Hepatocyte (in vitro differentiated cells): ENCODE data around the gene CYP51A1. TPM values are rescaled to one million over a fixed set of nuclear protein-coding genes. Genes with fewer than 3 reads are reported as not detected.
A peak's percentile ranks its signal among the peaks of the same experiment; 100 is the strongest.

Experiments
- DNase-seq: peaks from one replicate; pipeline ENCODE4 v3.0.0-alpha.2; 2016; ENCODE audit warnings: low spot score
- H2AFZ ChIP-seq: fragments of 200-600 bp; sonication (generic); 2 replicates; pipeline ENCODE4 v1.6.0; 2016; ENCODE audit warnings: antibody characterized with exemption, mild to moderate bottlenecking
- H3K27ac ChIP-seq: fragments of 200-600 bp; sonication (generic); 2 replicates; pipeline ENCODE4 v1.5.1; 2016; ENCODE audit warnings: mild to moderate bottlenecking
- H3K27me3 ChIP-seq: fragments of 200-600 bp; sonication (generic); 2 replicates; pipeline ENCODE4 v1.6.1; 2016
- H3K36me3 ChIP-seq: fragments of 200-600 bp; sonication (generic); replicated peaks from 2 replicates; pipeline ENCODE4 v1.5.1; 2016; ENCODE audit warnings: low read depth; ENCODE audit not compliant: insufficient read depth
- H3K4me1 ChIP-seq: fragments of 200-600 bp; sonication (generic); 2 replicates; pipeline ENCODE4 v1.5.1; 2016; ENCODE audit warnings: mild to moderate bottlenecking, moderate library complexity; ENCODE audit not compliant: insufficient read depth
- H3K4me2 ChIP-seq: fragments of 200-600 bp; sonication (generic); 2 replicates; pipeline ENCODE4 v1.6.0; 2016
- H3K4me3 ChIP-seq: fragments of 200-600 bp; sonication (generic); 2 replicates; pipeline ENCODE4 v1.5.1; 2016; ENCODE audit warnings: mild to moderate bottlenecking
- H3K79me2 ChIP-seq: fragments of 200-600 bp; sonication (generic); 2 replicates; pipeline ENCODE4 v1.6.0; 2017; ENCODE audit warnings: mild to moderate bottlenecking
- H3K9me2 ChIP-seq: fragments of 200-600 bp; sonication (generic); replicated peaks from 2 replicates; pipeline ENCODE4 v1.6.0; 2017; ENCODE audit warnings: mild to moderate bottlenecking; ENCODE audit not compliant: insufficient read depth
- H3K9me3 ChIP-seq: fragments of 200-600 bp; sonication (generic); 2 replicates; pipeline ENCODE4 v1.5.1; 2016; ENCODE audit warnings: low read depth, mild to moderate bottlenecking
- H4K20me1 ChIP-seq: fragments of 200-600 bp; sonication (generic); 2 replicates; pipeline ENCODE4 v1.6.0; 2016; ENCODE audit warnings: mild to moderate bottlenecking; ENCODE audit not compliant: insufficient read depth, poor library complexity, severe bottlenecking
- EZH2 ChIP-seq: fragments of 200-600 bp; sonication (generic); IDR thresholded peaks from 2 replicates; pipeline ENCODE4 v1.6.1; 2016; ENCODE audit warnings: antibody characterized with exemption, mild to moderate bottlenecking, borderline replicate concordance
- EZH2phosphoT487 ChIP-seq: fragments of 200-600 bp; sonication (generic); IDR thresholded peaks from one replicate; pipeline ENCODE4 v1.6.1; 2018; ENCODE audit warnings: antibody characterized with exemption, mild to moderate bottlenecking, low read depth, moderate library complexity; ENCODE audit not compliant: unreplicated experiment, severe bottlenecking
- WGBS: methylation state at CpG from one replicate; pipeline ENCODE4 v1.1.6; 2016; ENCODE audit warnings: low lambda C conversion rate; ENCODE audit errors: missing lambda C conversion rate; 5-methylcytosine and 5-hydroxymethylcytosine counted together
- polyA plus RNA-seq: library from polyadenylated mRNA; unstranded; fragments of >200 nt; fragmentation: Nextera tagmentation; extraction: Ambion mirVana; gene quantifications from 2 replicates; pipeline ENCODE4 v1.2.1, GENCODE V29; 2016
- total RNA-seq: library from RNA; depleted of rRNA; stranded (reverse); fragments of >200 nt; gene quantifications from 2 replicates; pipeline ENCODE4 v1.2.3, GENCODE V29; 2014
- TF ChIP-seq, protein P1 (sequence below): fragments of 200-600 bp; sonication (generic); IDR thresholded peaks from 2 replicates; pipeline ENCODE4 v1.5.1; 2016; ENCODE audit warnings: antibody characterized with exemption, mild to moderate bottlenecking; ENCODE audit not compliant: poor library complexity

CYP51A1 gene
- total and polyA plus RNA-seq, 2 experiments from 2014 or later, result 200 to 414 TPM

- Histone ChIP-seq H3K4me3 (peak overlapping the region; percentile 70), H3K27ac (peak overlapping the region; percentile 99), H3K36me3 (no peaks in the 10 kb centered on the region), H3K79me2 (peaks cover 58% of the 10 kb centered on the region), H3K27me3 (no peaks in the 10 kb centered on the region), H4K20me1 (peaks cover 39% of the 10 kb centered on the region), H3K9me3 (no peaks in the 10 kb centered on the region), H3K4me1 (peaks cover 6% of the 10 kb centered on the region), H2AFZ (peak overlapping the region; percentile 77), H3K4me2 (peak overlapping the region; percentile 80), H3K9me2 (no peaks in the 10 kb centered on the region)
- no peak for DNase-seq
- TF ChIP-seq EZH2phosphoT487, result no peak
- TF ChIP-seq, protein P1, sequence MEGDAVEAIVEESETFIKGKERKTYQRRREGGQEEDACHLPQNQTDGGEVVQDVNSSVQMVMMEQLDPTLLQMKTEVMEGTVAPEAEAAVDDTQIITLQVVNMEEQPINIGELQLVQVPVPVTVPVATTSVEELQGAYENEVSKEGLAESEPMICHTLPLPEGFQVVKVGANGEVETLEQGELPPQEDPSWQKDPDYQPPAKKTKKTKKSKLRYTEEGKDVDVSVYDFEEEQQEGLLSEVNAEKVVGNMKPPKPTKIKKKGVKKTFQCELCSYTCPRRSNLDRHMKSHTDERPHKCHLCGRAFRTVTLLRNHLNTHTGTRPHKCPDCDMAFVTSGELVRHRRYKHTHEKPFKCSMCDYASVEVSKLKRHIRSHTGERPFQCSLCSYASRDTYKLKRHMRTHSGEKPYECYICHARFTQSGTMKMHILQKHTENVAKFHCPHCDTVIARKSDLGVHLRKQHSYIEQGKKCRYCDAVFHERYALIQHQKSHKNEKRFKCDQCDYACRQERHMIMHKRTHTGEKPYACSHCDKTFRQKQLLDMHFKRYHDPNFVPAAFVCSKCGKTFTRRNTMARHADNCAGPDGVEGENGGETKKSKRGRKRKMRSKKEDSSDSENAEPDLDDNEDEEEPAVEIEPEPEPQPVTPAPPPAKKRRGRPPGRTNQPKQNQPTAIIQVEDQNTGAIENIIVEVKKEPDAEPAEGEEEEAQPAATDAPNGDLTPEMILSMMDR, result no peak
- TF ChIP-seq EZH2, result no peak
- WGBS, result 14% methylated on average over 15 of the region's 15 CpGs
Observed at GRCh38 chr7:92133133-92133736, 1.0 kb downstream of the CYP51A1 start.

DNA sequence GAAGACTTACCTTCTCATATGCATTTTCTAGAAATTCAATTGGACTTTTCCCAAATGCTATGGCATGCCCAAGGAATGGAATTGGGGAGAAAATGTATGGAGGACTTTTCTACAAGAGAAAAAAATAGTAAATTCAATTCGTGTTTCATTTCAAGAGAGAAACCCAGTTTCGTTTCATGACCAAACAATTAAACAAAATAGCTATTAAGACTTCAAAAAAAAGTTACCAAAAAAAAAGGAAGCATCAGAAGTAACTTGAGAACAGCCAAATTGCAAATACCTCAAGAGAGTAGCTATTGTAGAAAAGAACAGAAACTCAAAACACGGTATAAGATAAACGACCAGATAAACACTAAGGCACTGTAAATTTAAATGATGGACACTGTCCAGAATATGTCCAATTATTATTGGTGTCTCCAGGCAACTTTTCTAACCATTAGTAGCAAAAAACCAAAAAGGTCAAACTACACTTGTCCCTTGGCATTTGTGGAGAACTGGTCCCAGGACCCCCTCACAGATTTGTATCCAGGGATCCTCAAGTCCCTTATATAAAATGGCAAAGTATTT lies 2.4 kb downstream of the CYP51A1 start:
- peaks cover 6% of the 10 kb centered on the region for H3K4me1 ChIP-seq
- H2AFZ ChIP-seq, result no peak overlapping the region
- no peaks in the 10 kb centered on the region for H3K27me3 ChIP-seq
- no peaks in the 10 kb centered on the region for H3K9me2 ChIP-seq
- no peaks in the 10 kb centered on the region for H3K36me3 ChIP-seq
- 46% methylated on average over 4 of the region's 4 CpGs for WGBS
- H3K27ac ChIP-seq, result no peak overlapping the region
- peaks cover 42% of the 10 kb centered on the region for H4K20me1 ChIP-seq
- H3K9me3 ChIP-seq, result no peaks in the 10 kb centered on the region
- H3K79me2 ChIP-seq, result peaks cover 71% of the 10 kb centered on the region
- TF ChIP-seq, protein P1, result no peak
- TF ChIP-seq EZH2phosphoT487, result no peak
- no peak for TF ChIP-seq EZH2
- H3K4me3 ChIP-seq, result peak overlapping the region; percentile 70
- no peak for DNase-seq
- H3K4me2 ChIP-seq, result peak overlapping the region; percentile 80

DNA sequence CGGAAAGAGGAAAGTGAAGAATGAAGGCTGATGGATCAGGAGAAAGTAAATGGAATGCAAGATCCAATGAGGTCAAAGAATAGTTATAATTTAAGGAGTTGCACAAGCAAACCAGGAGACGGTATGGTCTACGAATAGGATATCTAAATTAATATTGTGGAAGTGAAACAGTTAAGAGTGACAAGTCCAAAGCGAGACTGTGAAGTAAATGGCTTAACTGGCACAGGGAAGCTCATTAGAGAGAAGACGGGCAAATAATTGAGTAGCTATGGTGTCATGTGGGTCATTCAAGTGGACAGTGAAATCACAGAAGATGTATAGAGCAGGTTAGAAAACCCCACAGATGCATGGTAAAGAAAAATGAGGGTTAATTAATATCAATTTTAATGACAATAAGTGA lies 3.2 kb downstream of the CYP51A1 start:
- 94% methylated on average over 5 of the region's 5 CpGs for WGBS
- peak overlapping the region; percentile 80 for H3K4me2 ChIP-seq
- H3K36me3 ChIP-seq, result no peaks in the 10 kb centered on the region
- TF ChIP-seq EZH2phosphoT487 (no peak), EZH2 (no peak)
- H3K4me3 ChIP-seq, result no peak overlapping the region
- no peaks in the 10 kb centered on the region for H3K9me2 ChIP-seq
- H3K4me1 ChIP-seq, result peaks cover 6% of the 10 kb centered on the region
- no peak overlapping the region for H3K27ac ChIP-seq
- no peak overlapping the region for H2AFZ ChIP-seq
- peaks cover 79% of the 10 kb centered on the region for H3K79me2 ChIP-seq
- peaks cover 49% of the 10 kb centered on the region for H4K20me1 ChIP-seq
- no peak for DNase-seq
- no peaks in the 10 kb centered on the region for H3K9me3 ChIP-seq
- H3K27me3 ChIP-seq, result no peaks in the 10 kb centered on the region

- Histone ChIP-seq H3K9me3 (no peaks in the 10 kb centered on the region), H3K79me2 (peaks cover 95% of the 10 kb centered on the region), H4K20me1 (peaks cover 44% of the 10 kb centered on the region), H2AFZ (no peak overlapping the region), H3K9me2 (no peaks in the 10 kb centered on the region), H3K36me3 (peaks cover 3% of the 10 kb centered on the region), H3K4me3 (no peak overlapping the region), H3K4me1 (no peaks in the 10 kb centered on the region), H3K27me3 (no peaks in the 10 kb centered on the region), H3K27ac (no peak overlapping the region), H3K4me2 (no peak overlapping the region)
- TF ChIP-seq EZH2, result no peak
- no peak for DNase-seq
Observed at GRCh38 chr7:92121681-92122080, 12.6 kb downstream of the CYP51A1 start.
